Measurements from ENCODE around the gene GPR107.
"Not testable (repeated sequence)": the region's sequence is repeated elsewhere in the genome, so short reads cannot be mapped to it uniquely, and the experiment has no call there.

Gene GPR107

DNA sequence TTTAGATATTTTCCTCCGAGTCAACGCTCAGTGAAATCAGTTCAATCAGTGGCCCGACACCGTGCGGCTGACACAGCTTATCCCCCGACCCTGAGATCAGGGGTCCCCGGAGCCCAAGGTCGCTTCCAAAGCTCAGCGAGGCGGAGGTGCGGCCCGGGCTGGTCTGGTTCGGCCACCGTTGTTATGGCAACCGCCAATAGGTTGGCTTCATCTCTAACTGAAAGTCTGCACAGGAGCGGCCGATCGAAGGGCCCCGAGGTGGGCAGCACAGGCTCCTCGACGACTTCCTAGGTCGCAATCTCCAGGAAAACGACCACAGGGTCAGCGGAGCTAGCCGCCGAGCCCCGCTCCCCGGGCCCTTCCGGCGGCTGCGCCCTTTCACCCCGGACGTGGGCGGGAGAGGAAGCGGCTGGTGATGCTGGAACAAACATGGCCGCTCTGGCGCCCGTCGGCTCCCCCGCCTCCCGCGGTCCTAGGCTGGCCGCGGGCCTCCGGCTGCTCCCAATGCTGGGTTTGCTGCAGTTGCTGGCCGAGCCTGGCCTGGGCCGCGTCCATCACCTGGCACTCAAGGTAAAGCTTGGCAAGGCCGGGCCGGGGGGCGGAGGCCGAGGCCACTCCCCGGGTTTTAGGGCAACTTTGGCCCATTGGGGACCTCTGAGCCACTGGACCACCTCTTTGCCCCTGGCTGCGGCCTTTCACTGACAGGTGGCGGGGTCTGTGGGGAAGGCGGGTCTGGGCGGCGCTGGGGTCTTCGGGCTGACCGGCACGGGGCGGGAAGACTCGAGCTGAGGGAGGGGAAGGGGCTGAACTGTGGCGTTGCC, at the start of gene GPR107:
Gene GPR107, plus strand, starts transcription at position 403 of the 821 bp plus-strand sequence. Its CDS starts 27 bp downstream, at position 430.
- DNase-seq = peak; percentile 74

GRCh38 chr9:130003943-130004552, 49.7 kb upstream of the GPR107 start:
- no peak for DNase-seq

DNA sequence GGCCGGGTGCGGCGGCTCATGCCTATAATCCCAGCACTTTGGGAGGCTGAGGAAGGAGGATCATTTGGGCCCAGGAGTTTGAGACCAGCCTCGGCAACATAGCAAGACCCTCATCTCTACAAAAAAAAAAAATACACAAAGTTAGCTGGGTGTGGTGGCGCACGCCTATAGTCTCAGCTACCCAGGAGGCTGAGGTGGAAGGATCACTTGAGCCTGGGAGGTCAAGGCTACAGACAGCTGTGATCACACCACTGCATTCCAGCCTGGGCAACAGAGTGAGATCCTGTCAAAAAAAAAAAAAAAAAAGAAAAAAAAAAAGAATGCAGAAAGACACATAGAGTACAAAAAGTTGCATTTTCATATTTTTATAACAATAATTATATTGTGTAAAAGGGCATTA, 46.8 kb upstream of the GPR107 start:
- DNase-seq = not testable (repeated sequence)

DNA sequence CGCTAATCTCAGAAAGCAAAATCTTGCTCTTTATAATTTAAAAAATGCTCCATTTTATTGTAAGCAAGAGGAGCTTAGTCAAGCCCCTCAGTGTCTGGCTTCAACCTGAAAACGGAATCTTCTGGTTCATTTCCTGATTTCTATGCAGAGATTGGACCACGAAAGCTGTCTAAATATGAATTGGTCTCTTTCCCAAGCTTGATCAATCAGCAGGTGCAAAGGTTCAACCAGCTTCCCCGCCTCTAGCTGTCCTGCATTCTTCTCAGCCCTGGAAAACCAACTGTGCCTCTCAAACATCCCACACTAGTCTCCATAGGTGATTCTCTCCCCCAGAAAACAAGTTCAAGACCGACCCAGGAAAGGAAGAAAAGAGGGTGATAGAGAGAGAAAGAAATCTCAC, 45.2 kb upstream of the GPR107 start:
- no peak for DNase-seq

DNA sequence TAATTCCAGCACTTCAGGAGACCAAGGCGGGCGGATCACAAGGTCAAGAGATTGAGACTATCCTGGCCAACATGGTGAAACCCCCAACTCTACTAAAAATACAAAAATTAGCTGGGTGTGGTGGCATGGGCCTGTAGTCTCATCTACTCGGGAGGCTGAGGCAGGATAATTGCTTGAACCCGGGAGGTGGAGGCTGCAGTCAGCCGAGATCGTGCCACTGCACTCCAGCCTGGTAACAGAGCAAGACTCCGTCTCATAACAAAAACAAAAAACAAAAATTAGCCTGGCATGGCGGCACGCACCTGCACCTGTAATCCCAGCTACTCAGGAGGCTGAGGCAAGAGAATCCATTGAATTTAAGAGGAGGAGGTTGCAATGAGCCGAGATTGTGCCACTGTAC, 44.2 kb upstream of the GPR107 start:
- not testable (repeated sequence) for DNase-seq

GRCh38 chr9:130010151-130010988, 43.3 kb upstream of the GPR107 start:
- DNase-seq = no peak

- no peak for DNase-seq
These were observed 40.4 kb upstream of the GPR107 start for GRCh38 chr9:130013326-130013725.

- DNase-seq = no peak
These were observed 38.2 kb upstream of the GPR107 start for GRCh38 chr9:130015353-130016019.

DNA sequence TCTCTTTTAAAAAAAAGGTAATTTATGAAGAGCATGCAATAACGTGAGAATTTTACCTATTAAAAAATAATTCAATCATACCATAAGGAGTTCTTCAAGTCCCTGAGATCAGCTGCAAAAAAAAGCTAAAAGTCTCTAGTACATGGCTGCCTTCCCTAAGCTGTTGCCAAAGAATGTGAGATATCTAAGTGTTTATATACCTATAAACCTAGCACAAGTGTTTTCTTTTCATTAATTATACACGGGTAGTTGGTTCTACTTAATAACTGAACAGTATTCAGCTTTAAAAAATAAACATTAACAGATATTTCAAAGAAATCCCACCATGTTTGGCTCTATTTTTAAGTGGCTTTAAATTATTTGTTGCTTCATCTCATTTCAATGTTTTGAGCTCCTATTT, 36.6 kb upstream of the GPR107 start:
- no peak for DNase-seq

GRCh38 chr9:130017510-130017909, 36.2 kb upstream of the GPR107 start:
- DNase-seq = not testable (repeated sequence)

GRCh38 chr9:130018265-130018664, 35.4 kb upstream of the GPR107 start:
- no peak for DNase-seq

GRCh38 chr9:130020618-130021017, 33.1 kb upstream of the GPR107 start:
- DNase-seq = no peak

- DNase-seq = no peak
These were observed 32.6 kb upstream of the GPR107 start for GRCh38 chr9:130021123-130021522.

DNA sequence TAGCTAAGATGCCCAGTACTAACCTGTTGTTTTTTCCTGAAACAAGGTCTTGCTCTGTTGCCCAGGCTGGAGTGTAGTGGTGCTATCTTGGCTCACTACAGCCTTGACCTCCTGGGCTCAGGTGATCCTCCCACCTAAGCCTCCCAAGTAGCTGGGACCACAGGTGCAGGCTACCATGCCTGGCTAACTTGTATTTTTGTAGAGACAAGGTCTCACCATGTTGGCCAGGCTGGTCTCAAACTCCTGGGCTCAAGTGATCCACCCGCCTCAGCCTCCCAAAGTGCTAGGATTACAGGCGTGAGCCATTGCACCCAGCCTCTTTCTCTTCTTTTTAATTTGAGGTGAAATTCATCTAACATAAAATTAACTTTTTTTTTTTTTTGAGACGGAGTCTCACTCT, 31.9 kb upstream of the GPR107 start:
- DNase-seq = not testable (repeated sequence)

GRCh38 chr9:130022566-130023143, 31.1 kb upstream of the GPR107 start:
- DNase-seq = no peak

GRCh38 chr9:130023144-130023787, 30.4 kb upstream of the GPR107 start:
- no peak for DNase-seq

- no peak for DNase-seq
These were observed 29.6 kb upstream of the GPR107 start for GRCh38 chr9:130023994-130024596.

- DNase-seq = no peak
These were observed 29.1 kb upstream of the GPR107 start for GRCh38 chr9:130024597-130024994.

- no peak for DNase-seq
These were observed 26.9 kb upstream of the GPR107 start for GRCh38 chr9:130026583-130027340.

GRCh38 chr9:130027533-130028365, 26.0 kb upstream of the GPR107 start:
- no peak for DNase-seq
